ENCODE results near the gene KRTAP2-4.

The KRTAP2-4 gene

DNA sequence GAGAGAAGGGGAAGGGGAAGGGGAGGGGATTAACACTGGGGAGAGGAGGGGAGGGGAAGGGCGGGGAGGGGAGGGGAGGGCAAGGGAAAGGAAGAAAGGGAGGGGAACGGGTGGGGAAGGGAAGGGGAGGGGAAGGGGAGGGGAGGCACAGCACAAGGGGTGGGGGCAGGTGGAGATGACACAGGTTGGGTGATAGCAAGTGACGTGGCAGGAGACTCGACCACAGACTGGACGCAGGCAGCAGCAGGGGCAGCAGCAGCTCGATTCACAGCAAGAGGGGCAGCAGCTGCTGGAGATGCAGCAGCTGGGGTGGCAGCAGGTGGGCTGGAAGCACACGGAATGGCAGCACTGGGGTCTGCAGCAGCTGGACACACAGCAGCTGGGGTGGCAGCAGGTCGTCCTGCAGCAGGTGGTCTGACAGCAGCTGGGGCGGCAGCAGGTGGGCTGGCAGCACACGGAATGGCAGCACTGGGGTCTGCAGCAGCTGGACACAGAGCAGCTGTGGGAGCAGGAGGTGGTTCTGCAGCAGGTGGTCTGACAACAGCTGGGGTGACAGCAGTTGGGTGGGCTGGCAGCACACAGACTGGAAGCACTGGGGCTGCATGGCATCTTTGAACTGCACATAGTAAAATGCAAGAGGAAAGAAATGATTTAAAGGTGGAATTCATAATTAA is 36.0 kb upstream of the KRTAP2-4 start, which contains the start of gene KRTAP4-16:
KRTAP4-16 (minus strand) TSS at position 624 of the 674 bp plus-strand sequence; CDS start at position 624, 0 bp downstream.
- TF ChIP-seq EGR1 (IDR thresholded peaks at IDR 0.05) (no peak), EP300 (IDR thresholded peaks at IDR 0.05; ENCODE audit: borderline replicate concordance) (no peak), FOXM1 (IDR thresholded peaks at IDR 0.05; ENCODE audit: borderline replicate concordance, low read depth) (no peak), CEBPB (IDR thresholded peaks at IDR 0.05) (no peak)

DNA sequence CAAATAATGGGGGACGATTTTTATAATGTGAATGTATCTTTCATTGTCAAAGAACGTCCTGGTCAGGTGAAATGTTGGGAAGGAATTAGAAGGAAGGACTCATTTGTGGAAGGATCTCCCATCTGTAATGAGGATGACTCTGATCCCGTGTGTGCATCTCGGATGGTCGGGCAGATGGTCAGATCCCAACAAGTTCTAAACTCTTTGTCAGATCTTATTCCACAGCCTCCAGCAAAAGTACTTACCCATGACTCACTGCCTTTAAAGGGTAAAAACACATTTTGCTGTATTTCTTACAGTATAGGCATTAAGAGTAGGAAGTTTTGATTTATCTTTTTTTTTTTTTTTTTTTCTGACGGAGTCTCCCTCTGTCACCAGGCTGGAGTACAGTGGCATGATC is 32.8 kb upstream of the KRTAP2-4 start:
- TF ChIP-seq TCF12 (IDR thresholded peaks at IDR 0.05; ENCODE audit: low read depth): no peak
- TF ChIP-seq EGR1 (IDR thresholded peaks at IDR 0.05): no peak
- no peak for TF ChIP-seq TEAD4 (IDR thresholded peaks at IDR 0.05)
- TF ChIP-seq, protein P1, sequence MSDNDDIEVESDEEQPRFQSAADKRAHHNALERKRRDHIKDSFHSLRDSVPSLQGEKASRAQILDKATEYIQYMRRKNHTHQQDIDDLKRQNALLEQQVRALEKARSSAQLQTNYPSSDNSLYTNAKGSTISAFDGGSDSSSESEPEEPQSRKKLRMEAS (IDR thresholded peaks at IDR 0.05): no peak
- TF ChIP-seq CEBPB (IDR thresholded peaks at IDR 0.05): no peak
- TF ChIP-seq YY1 (IDR thresholded peaks at IDR 0.05; ENCODE audit: low read depth): no peak
- no peak for TF ChIP-seq TAF1 (IDR thresholded peaks at IDR 0.05; ENCODE audit: low read depth)

DNA sequence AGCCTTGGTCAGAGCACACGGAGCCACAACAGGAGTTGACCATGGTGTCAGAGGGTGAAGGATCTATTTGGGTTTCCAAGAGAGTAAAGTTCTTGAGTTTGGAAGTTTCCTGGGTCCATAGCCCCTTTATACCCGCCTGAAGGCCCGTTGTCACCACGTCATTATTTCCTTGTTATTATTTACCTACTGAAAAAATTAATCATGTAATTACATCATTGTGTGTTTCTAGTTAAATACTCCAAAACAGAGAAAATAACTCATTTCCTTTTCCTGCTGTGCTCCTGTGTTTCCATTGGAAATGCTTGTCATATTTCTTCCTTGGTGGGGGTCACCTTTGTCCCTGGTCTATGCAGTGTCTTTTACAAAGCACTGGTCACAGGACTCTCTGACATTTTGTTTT is 32.4 kb upstream of the KRTAP2-4 start, which contains the start of gene KRTAP4-8:
KRTAP4-8 (minus strand) TSS at position 101 of the 400 bp plus-strand sequence; CDS start at position 43, 58 bp downstream.
- TF ChIP-seq CEBPB (IDR thresholded peaks at IDR 0.05): no peak
- TF ChIP-seq TCF12 (IDR thresholded peaks at IDR 0.05; ENCODE audit: low read depth): no peak
- no peak for TF ChIP-seq EGR1 (IDR thresholded peaks at IDR 0.05)
- no peak for TF ChIP-seq RAD21 (IDR thresholded peaks at IDR 0.05; ENCODE audit: low read depth)
- TF ChIP-seq ZBTB7A (IDR thresholded peaks at IDR 0.05; ENCODE audit: low read depth): no peak
- TF ChIP-seq, protein P2, sequence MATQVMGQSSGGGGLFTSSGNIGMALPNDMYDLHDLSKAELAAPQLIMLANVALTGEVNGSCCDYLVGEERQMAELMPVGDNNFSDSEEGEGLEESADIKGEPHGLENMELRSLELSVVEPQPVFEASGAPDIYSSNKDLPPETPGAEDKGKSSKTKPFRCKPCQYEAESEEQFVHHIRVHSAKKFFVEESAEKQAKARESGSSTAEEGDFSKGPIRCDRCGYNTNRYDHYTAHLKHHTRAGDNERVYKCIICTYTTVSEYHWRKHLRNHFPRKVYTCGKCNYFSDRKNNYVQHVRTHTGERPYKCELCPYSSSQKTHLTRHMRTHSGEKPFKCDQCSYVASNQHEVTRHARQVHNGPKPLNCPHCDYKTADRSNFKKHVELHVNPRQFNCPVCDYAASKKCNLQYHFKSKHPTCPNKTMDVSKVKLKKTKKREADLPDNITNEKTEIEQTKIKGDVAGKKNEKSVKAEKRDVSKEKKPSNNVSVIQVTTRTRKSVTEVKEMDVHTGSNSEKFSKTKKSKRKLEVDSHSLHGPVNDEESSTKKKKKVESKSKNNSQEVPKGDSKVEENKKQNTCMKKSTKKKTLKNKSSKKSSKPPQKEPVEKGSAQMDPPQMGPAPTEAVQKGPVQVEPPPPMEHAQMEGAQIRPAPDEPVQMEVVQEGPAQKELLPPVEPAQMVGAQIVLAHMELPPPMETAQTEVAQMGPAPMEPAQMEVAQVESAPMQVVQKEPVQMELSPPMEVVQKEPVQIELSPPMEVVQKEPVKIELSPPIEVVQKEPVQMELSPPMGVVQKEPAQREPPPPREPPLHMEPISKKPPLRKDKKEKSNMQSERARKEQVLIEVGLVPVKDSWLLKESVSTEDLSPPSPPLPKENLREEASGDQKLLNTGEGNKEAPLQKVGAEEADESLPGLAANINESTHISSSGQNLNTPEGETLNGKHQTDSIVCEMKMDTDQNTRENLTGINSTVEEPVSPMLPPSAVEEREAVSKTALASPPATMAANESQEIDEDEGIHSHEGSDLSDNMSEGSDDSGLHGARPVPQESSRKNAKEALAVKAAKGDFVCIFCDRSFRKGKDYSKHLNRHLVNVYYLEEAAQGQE (IDR thresholded peaks at IDR 0.05; ENCODE audit: low read depth): no peak
- TF ChIP-seq, protein P1 (IDR thresholded peaks at IDR 0.05): no peak
- TF ChIP-seq TEAD4 (IDR thresholded peaks at IDR 0.05): no peak
- TF ChIP-seq NFIC (IDR thresholded peaks at IDR 0.05): no peak
- no peak for TF ChIP-seq TAF1 (IDR thresholded peaks at IDR 0.05; ENCODE audit: low read depth)
- TF ChIP-seq EP300 (IDR thresholded peaks at IDR 0.05; ENCODE audit: borderline replicate concordance): no peak
- TF ChIP-seq YY1 (IDR thresholded peaks at IDR 0.05; ENCODE audit: low read depth): no peak
- TF ChIP-seq CREB1 (IDR thresholded peaks at IDR 0.05; ENCODE audit: low read depth): no peak
- TF ChIP-seq, protein P3, sequence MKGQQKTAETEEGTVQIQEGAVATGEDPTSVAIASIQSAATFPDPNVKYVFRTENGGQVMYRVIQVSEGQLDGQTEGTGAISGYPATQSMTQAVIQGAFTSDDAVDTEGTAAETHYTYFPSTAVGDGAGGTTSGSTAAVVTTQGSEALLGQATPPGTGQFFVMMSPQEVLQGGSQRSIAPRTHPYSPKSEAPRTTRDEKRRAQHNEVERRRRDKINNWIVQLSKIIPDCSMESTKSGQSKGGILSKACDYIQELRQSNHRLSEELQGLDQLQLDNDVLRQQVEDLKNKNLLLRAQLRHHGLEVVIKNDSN (IDR thresholded peaks at IDR 0.05): no peak

DNA sequence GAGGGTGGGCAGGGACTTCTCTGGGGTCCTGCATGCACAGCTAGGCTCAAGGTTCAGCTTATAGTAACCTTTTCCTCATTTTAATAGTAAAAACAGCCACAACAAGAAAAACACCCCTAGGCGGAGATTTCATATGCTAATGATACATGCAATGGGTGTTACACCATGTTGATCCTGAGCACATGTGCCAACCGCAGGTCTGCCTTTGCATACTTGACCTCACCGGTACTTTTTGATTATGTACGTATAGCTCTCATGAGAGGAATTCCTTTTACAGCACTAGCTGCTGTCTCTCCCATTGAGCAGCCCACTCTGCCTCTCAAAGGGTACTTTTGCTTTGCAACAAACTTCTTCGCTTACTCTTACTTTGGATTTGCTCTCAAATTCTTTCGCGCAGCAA is 30.4 kb upstream of the KRTAP2-4 start:
- TF ChIP-seq TEAD4 (IDR thresholded peaks at IDR 0.05) (no peak), TCF12 (IDR thresholded peaks at IDR 0.05; ENCODE audit: low read depth) (no peak), FOXM1 (IDR thresholded peaks at IDR 0.05; ENCODE audit: borderline replicate concordance, low read depth) (no peak), CEBPB (IDR thresholded peaks at IDR 0.05) (no peak)

DNA sequence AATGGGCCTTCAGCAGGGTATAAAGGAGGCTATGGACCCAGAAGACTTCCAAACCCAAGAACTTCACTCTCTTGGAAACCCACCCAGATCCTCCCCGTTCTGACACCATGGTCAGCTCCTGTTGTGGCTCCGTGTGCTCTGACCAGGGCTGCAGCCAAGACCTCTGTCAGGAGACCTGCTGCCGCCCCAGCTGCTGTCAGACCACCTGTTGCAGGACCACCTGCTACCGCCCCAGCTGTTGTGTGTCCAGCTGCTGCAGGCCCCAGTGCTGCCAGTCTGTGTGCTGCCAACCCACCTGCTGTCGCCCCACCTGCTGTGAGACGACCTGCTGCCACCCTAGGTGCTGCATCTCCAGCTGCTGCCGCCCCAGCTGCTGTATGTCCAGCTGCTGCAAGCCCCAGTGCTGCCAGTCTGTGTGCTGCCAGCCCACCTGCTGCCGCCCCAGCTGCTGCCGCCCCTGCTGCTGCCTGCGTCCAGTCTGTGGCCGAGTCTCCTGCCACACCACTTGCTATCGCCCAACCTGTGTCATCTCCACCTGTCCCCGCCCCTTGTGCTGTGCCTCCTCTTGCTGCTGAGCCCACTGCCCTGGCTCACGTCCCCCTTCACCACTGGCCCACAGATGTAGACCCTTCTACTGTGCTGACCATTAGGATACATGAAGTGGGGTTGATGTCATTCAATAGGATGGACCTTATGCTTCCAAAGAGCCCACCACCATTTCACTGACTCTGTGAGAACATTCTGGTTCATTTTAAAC is 18.6 kb upstream of the KRTAP2-4 start, which contains the start of gene KRTAP4-7:
KRTAP4-7 (plus strand) TSS at position 51 of the 757 bp plus-strand sequence; CDS start at position 108, 57 bp downstream.
- TF ChIP-seq, protein P2 (IDR thresholded peaks at IDR 0.05; ENCODE audit: low read depth): 0 out of 2 replicates have a peak, but pooled peaks have one; percentile 36

DNA sequence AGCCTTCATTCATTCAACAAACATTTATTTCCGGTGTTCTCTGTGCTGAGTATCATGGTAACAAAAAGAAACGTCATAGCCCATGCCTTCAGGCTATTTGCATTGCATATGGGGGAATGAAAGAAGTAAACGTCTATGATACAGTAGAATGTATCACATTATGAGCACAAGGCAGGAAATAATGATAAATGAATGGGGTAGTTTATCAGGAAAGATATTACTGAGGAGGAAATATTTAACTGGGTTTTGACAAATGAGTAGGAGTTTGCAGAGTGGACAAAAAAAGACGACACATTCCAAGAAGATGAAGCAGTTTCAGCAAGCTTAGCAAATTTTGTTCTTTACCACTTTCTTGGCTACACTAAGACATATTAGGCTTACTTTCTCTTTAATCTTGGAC is 16.9 kb upstream of the KRTAP2-4 start:
- TF ChIP-seq, protein P2 (IDR thresholded peaks at IDR 0.05; ENCODE audit: low read depth): no peak
- TF ChIP-seq, protein P1 (IDR thresholded peaks at IDR 0.05): no peak
- TF ChIP-seq NFIC (IDR thresholded peaks at IDR 0.05) (no peak), FOXM1 (IDR thresholded peaks at IDR 0.05; ENCODE audit: borderline replicate concordance, low read depth) (no peak), CREB1 (IDR thresholded peaks at IDR 0.05; ENCODE audit: low read depth) (no peak), EP300 (IDR thresholded peaks at IDR 0.05; ENCODE audit: borderline replicate concordance) (no peak), ZBTB7A (IDR thresholded peaks at IDR 0.05; ENCODE audit: low read depth) (no peak), TCF12 (IDR thresholded peaks at IDR 0.05; ENCODE audit: low read depth) (no peak), YY1 (IDR thresholded peaks at IDR 0.05; ENCODE audit: low read depth) (no peak), TAF1 (IDR thresholded peaks at IDR 0.05; ENCODE audit: low read depth) (no peak), RAD21 (IDR thresholded peaks at IDR 0.05; ENCODE audit: low read depth) (no peak), TEAD4 (IDR thresholded peaks at IDR 0.05) (no peak)
- TF ChIP-seq, protein P3 (IDR thresholded peaks at IDR 0.05): no peak

Data from Ishikawa (cell line).